Measurements from ENCODE around the gene JTB.
"Not testable (repeated sequence)": the region's sequence is repeated elsewhere in the genome, so short reads cannot be mapped to it uniquely, and the experiment has no call there.

JTB gene

GRCh38 chr1:154000420-154000819 lies 22.9 kb upstream of the JTB start:
- H3K4me2 ChIP-seq (ENCODE audit: low read length), result no peak overlapping the region
- H4K20me1 ChIP-seq (ENCODE audit: insufficient read depth, low read length), result no peaks in the 10 kb centered on the region
- no peaks in the 10 kb centered on the region for H3K9me2 ChIP-seq (ENCODE audit: low read depth, low read length)
- TF ChIP-seq EZH2 (IDR thresholded peaks at IDR 0.05; ENCODE audit: borderline replicate concordance, low read length), result no peak
- no peak for TF ChIP-seq CTCF (IDR thresholded peaks at IDR 0.05; ENCODE audit: low read length)
- H3K27ac ChIP-seq (ENCODE audit: low read depth, low read length, poor library complexity, severe bottlenecking), result no peak overlapping the region
- no peaks in the 10 kb centered on the region for H3K9me3 ChIP-seq (ENCODE audit: low read length)
- no peak overlapping the region for H3K9ac ChIP-seq (ENCODE audit: low read length)
- H2AFZ ChIP-seq (ENCODE audit: low read length), result no peak overlapping the region
- H3K36me3 ChIP-seq (ENCODE audit: insufficient read depth, low read length), result peaks cover 4% of the 10 kb centered on the region
- no peaks in the 10 kb centered on the region for H3K4me1 ChIP-seq (ENCODE audit: insufficient read depth, low read length, severe bottlenecking)
- H3K4me3 ChIP-seq (ENCODE audit: low read depth, low read length, poor library complexity, severe bottlenecking), result no peak overlapping the region
- no peaks in the 10 kb centered on the region for H3K27me3 ChIP-seq (ENCODE audit: insufficient read depth, low read length)
- no peaks in the 10 kb centered on the region for H3K79me2 ChIP-seq (ENCODE audit: insufficient read depth, low read length)
- no peaks in the 10 kb centered on the region for H3F3A ChIP-seq (ENCODE audit: insufficient read depth, low read length)

GRCh38 chr1:153996882-153997281 lies 19.4 kb upstream of the JTB start:
- not testable (repeated sequence) for H3K4me2 ChIP-seq (ENCODE audit: low read length); H3K9ac ChIP-seq (ENCODE audit: low read length); H3K27ac ChIP-seq (ENCODE audit: low read depth, low read length, poor library complexity, severe bottlenecking); H3K27me3 ChIP-seq (ENCODE audit: insufficient read depth, low read length); H3K9me2 ChIP-seq (ENCODE audit: low read depth, low read length); H3K4me3 ChIP-seq (ENCODE audit: low read depth, low read length, poor library complexity, severe bottlenecking); H3K9me3 ChIP-seq (ENCODE audit: low read length); H4K20me1 ChIP-seq (ENCODE audit: insufficient read depth, low read length); H3F3A ChIP-seq (ENCODE audit: insufficient read depth, low read length); H2AFZ ChIP-seq (ENCODE audit: low read length); H3K79me2 ChIP-seq (ENCODE audit: insufficient read depth, low read length)
- peaks cover 39% of the 10 kb centered on the region for H3K36me3 ChIP-seq (ENCODE audit: insufficient read depth, low read length)
- peaks cover 12% of the 10 kb centered on the region for H3K4me1 ChIP-seq (ENCODE audit: insufficient read depth, low read length, severe bottlenecking)

GRCh38 chr1:153995640-153996039 lies 18.2 kb upstream of the JTB start:
- H3K9me2 ChIP-seq (ENCODE audit: low read depth, low read length), result no peaks in the 10 kb centered on the region
- H4K20me1 ChIP-seq (ENCODE audit: insufficient read depth, low read length), result no peaks in the 10 kb centered on the region
- H3K27ac ChIP-seq (ENCODE audit: low read depth, low read length, poor library complexity, severe bottlenecking), result no peak overlapping the region
- H3K4me1 ChIP-seq (ENCODE audit: insufficient read depth, low read length, severe bottlenecking), result peaks cover 21% of the 10 kb centered on the region
- H3K79me2 ChIP-seq (ENCODE audit: insufficient read depth, low read length), result peaks cover 8% of the 10 kb centered on the region; the same call in 1 of the 2 replicates
- TF ChIP-seq EZH2 (IDR thresholded peaks at IDR 0.05; ENCODE audit: borderline replicate concordance, low read length), result no peak
- TF ChIP-seq CTCF (IDR thresholded peaks at IDR 0.05; ENCODE audit: low read length), result no peak
- H3K4me2 ChIP-seq (ENCODE audit: low read length), result no peak overlapping the region
- H2AFZ ChIP-seq (ENCODE audit: low read length), result no peak overlapping the region
- H3K9me3 ChIP-seq (ENCODE audit: low read length), result no peaks in the 10 kb centered on the region
- H3F3A ChIP-seq (ENCODE audit: insufficient read depth, low read length), result peaks cover 9% of the 10 kb centered on the region
- H3K27me3 ChIP-seq (ENCODE audit: insufficient read depth, low read length), result no peaks in the 10 kb centered on the region
- H3K36me3 ChIP-seq (ENCODE audit: insufficient read depth, low read length), result peaks cover 51% of the 10 kb centered on the region
- no peak overlapping the region for H3K9ac ChIP-seq (ENCODE audit: low read length)
- no peak overlapping the region for H3K4me3 ChIP-seq (ENCODE audit: low read depth, low read length, poor library complexity, severe bottlenecking)

GRCh38 chr1:153995202-153995601 lies 17.7 kb upstream of the JTB start:
- no peak overlapping the region for H3K4me2 ChIP-seq (ENCODE audit: low read length)
- peaks cover 9% of the 10 kb centered on the region for H3F3A ChIP-seq (ENCODE audit: insufficient read depth, low read length)
- no peak overlapping the region for H2AFZ ChIP-seq (ENCODE audit: low read length)
- H3K27me3 ChIP-seq (ENCODE audit: insufficient read depth, low read length), result no peaks in the 10 kb centered on the region
- no peaks in the 10 kb centered on the region for H4K20me1 ChIP-seq (ENCODE audit: insufficient read depth, low read length)
- no peak overlapping the region for H3K9ac ChIP-seq (ENCODE audit: low read length)
- peaks cover 8% of the 10 kb centered on the region; the same call in 1 of the 2 replicates for H3K79me2 ChIP-seq (ENCODE audit: insufficient read depth, low read length)
- H3K27ac ChIP-seq (ENCODE audit: low read depth, low read length, poor library complexity, severe bottlenecking), result no peak overlapping the region
- peaks cover 51% of the 10 kb centered on the region for H3K36me3 ChIP-seq (ENCODE audit: insufficient read depth, low read length)
- TF ChIP-seq CTCF (IDR thresholded peaks at IDR 0.05; ENCODE audit: low read length) (no peak), EZH2 (IDR thresholded peaks at IDR 0.05; ENCODE audit: borderline replicate concordance, low read length) (no peak)
- H3K9me2 ChIP-seq (ENCODE audit: low read depth, low read length), result no peaks in the 10 kb centered on the region
- H3K9me3 ChIP-seq (ENCODE audit: low read length), result no peaks in the 10 kb centered on the region
- H3K4me1 ChIP-seq (ENCODE audit: insufficient read depth, low read length, severe bottlenecking), result peaks cover 23% of the 10 kb centered on the region
- no peak overlapping the region for H3K4me3 ChIP-seq (ENCODE audit: low read depth, low read length, poor library complexity, severe bottlenecking)

All from OCI-LY1 (cell line).